Measurements from ENCODE around the gene ATG13.

GRCh38 chr11:46625406-46625805 lies 8.1 kb downstream of the ATG13 start:
- no peak for TF ChIP-seq ZSCAN4 (tag by site-specific recombination; IDR thresholded peaks at IDR 0.05)
- no peak for TF ChIP-seq GFI1B (tag by site-specific recombination; IDR thresholded peaks at IDR 0.05)
- no peak for TF ChIP-seq HOXC10 (CRISPR knock-in tag; IDR thresholded peaks at IDR 0.05)
- TF ChIP-seq ZBTB6 (tag by site-specific recombination; IDR thresholded peaks at IDR 0.05) = no peak

Measured in HEK293 (cell line).